Stomach (tissue), 9 donors: Measurements from ENCODE around the gene PPP4R2. TPM values are rescaled to one million over a fixed set of nuclear protein-coding genes. Genes with fewer than 3 reads are reported as not detected.

Experiments used
- DNase-seq, 2 donors: peaks; one replicate each; pipeline versions ENCODE4 v3.0.0 to v3.0.0-alpha.2; 2013 to 2019
- H3K27ac ChIP-seq, 5 donors: fragments of 200-600 bp in 4 of 5; sonication (generic) in 4 of 5; one replicate each; pipeline ENCODE4 v1.5.1; 2013 to 2019; ENCODE audit warnings: mild to moderate bottlenecking in 1 of 5, moderate library complexity in 1 of 5
- H3K27me3 ChIP-seq, 3 donors: fragments of 200-600 bp; sonication (generic); one replicate each; pipeline ENCODE4 v1.5.1; 2017 to 2019; ENCODE audit warnings: mixed run types in 1 of 3
- H3K36me3 ChIP-seq, 4 donors: fragments of 200-600 bp; sonication (generic); 1 replicate in 3 of 4; 2 replicates in 1 of 4; pipeline ENCODE4 v1.5.1; 2016 to 2019
- H3K4me1 ChIP-seq, 4 donors: fragments of 200-600 bp; sonication (generic); one replicate each; pipeline ENCODE4 v1.5.1; 2016 to 2019
- H3K4me3 ChIP-seq, 4 donors: fragments of 200-600 bp; sonication (generic) in 3 of 4; one replicate each; pipeline ENCODE4 v1.5.1; 2016 to 2019; ENCODE audit warnings: mild to moderate bottlenecking in 1 of 4
- H3K9me3 ChIP-seq, 4 donors: fragments of 200-600 bp; sonication (generic); one replicate each; pipeline ENCODE4 v1.5.1; 2016 to 2019
- CTCF ChIP-seq, 7 experiments: fragments of 450-650 bp in 4 of 7; fragments of 200-600 bp in 3 of 7; sonication (generic) in 3 of 7; IDR thresholded peaks; one replicate each; pipeline ENCODE4 v1.5.1; 2016 to 2019; ENCODE audit warnings: antibody characterized with exemption in 7 of 7, control low read depth in 2 of 7, mild to moderate bottlenecking in 1 of 7
- EP300 ChIP-seq: sonication (generic); formaldehyde crosslinking; IDR thresholded peaks from one replicate; pipeline ENCODE4 v1.6.1; 2017; ENCODE audit warnings: antibody characterized with exemption
- POLR2A ChIP-seq, 4 donors: fragments of 450-650 bp; IDR thresholded peaks; one replicate each; pipeline ENCODE4 v1.6.1; 2016; ENCODE audit warnings: antibody characterized with exemption in 4 of 4, control low read depth in 2 of 4, mild to moderate bottlenecking in 1 of 4, moderate library complexity in 1 of 4
- POLR2AphosphoS5 ChIP-seq, 3 donors: sonication (generic); formaldehyde crosslinking; IDR thresholded peaks; one replicate each; pipeline ENCODE4 v1.6.1; 2016; ENCODE audit warnings: antibody characterized with exemption in 3 of 3
- WGBS, 5 donors: extraction: QIAGEN DNeasy Blood & Tissue Kit in 3 of 5; methylation state at CpG; one replicate each; pipeline versions ENCODE4 v1.1.5 to v1.1.7; 2013 to 2018; 5-methylcytosine and 5-hydroxymethylcytosine counted together
- intact Hi-C: fragments of 100-400 bp; cut with DNase I; formaldehyde crosslinking; loops from one replicate; pipeline ENCODE4 v1.15.1; 2023; ENCODE audit warnings: low total_unique reads
- polyA plus RNA-seq, 3 donors: library from polyadenylated mRNA; stranded (reverse); fragments of 200-250 nt; gene quantifications; one replicate each; pipeline ENCODE4 v1.2.3, GENCODE V29; 2013
- total RNA-seq, 5 donors: library from RNA; depleted of rRNA; stranded (reverse); fragments of >200 nt; gene quantifications; one replicate each; pipeline versions ENCODE4 v1.1.0 to v1.2.3, GENCODE V29; 2014 to 2016
- donor health status: healthy with polysubstance abuse.
- donor health status: Bipolar disorder and iron deficiency.
- donor health status: healthy.

Gene PPP4R2
- total and polyA plus RNA-seq, 8 donors: 10.7 to 100 (median 21.8) TPM

GRCh38 chr3:73101881-73102280, 105.3 kb downstream of the PPP4R2 start:
- TF ChIP-seq CTCF (IDR thresholded peaks at IDR 0.05) (no peak), EP300 (no peak), POLR2AphosphoS5 (IDR thresholded peaks at IDR 0.05) (no peak), POLR2A (IDR thresholded peaks at IDR 0.05) (no peak)
- 36 to 65% (median 43%) methylated on average over 2 of the region's 2 CpGs for WGBS, 5 donors
- H3K27ac ChIP-seq: no peak overlapping the region
- no peaks in the 10 kb centered on the region for H3K9me3 ChIP-seq
- H3K36me3 ChIP-seq: no peaks in the 10 kb centered on the region
- peaks cover 0 to 8% (median 2%) of the 10 kb centered on the region in 4 donors for H3K4me1 ChIP-seq
- DNase-seq: no peak
- no peak overlapping the region for H3K4me3 ChIP-seq
- intact Hi-C loops: loop anchor here (5.0 to 10.0 kb wide), 2 partner anchors 333 to 395 kb away; no protein-coding TSS in a partner anchor
- no peaks in the 10 kb centered on the region for H3K27me3 ChIP-seq

GRCh38 chr3:73107215-73107614, 110.6 kb downstream of the PPP4R2 start:
- Histone ChIP-seq H3K4me1 (peaks cover 0 to 10% (median 0%) of the 10 kb centered on the region in 4 donors), H3K4me3 (no peak overlapping the region), H3K27ac (no peak overlapping the region), H3K9me3 (no peaks in the 10 kb centered on the region), H3K36me3 (no peaks in the 10 kb centered on the region), H3K27me3 (no peaks in the 10 kb centered on the region)
- no peak for DNase-seq
- WGBS, 5 donors: 57 to 83% (median 78%) methylated on average over 3 of the region's 3 CpGs
- TF ChIP-seq EP300: no peak
- no peak for TF ChIP-seq POLR2A (IDR thresholded peaks at IDR 0.05)
- no peak for TF ChIP-seq POLR2AphosphoS5 (IDR thresholded peaks at IDR 0.05)
- no peak for TF ChIP-seq CTCF (IDR thresholded peaks at IDR 0.05)
- intact Hi-C loops: loop anchor here (10.0 kb wide), 1 partner anchor 328 kb away; no protein-coding TSS in a partner anchor

GRCh38 chr3:73107676-73108187, 111.1 kb downstream of the PPP4R2 start:
- no peaks in the 10 kb centered on the region for H3K27me3 ChIP-seq
- no peak for DNase-seq
- 64 to 80% (median 76%) methylated on average over 5 of the region's 5 CpGs for WGBS, 5 donors
- no peaks in the 10 kb centered on the region for H3K36me3 ChIP-seq
- H3K4me1 ChIP-seq: peaks cover 0 to 10% (median 0%) of the 10 kb centered on the region in 4 donors
- no peak overlapping the region for H3K27ac ChIP-seq
- no peak overlapping the region for H3K4me3 ChIP-seq
- no peaks in the 10 kb centered on the region for H3K9me3 ChIP-seq
- intact Hi-C loops: loop anchor here (10.0 kb wide), 1 partner anchor 327 kb away; no protein-coding TSS in a partner anchor
- TF ChIP-seq CTCF (IDR thresholded peaks at IDR 0.05): no peak
- TF ChIP-seq POLR2A (IDR thresholded peaks at IDR 0.05): no peak
- TF ChIP-seq EP300: no peak
- TF ChIP-seq POLR2AphosphoS5 (IDR thresholded peaks at IDR 0.05): no peak

- WGBS, 5 donors: 82 to 91% (median 90%) methylated on average over 3 of the region's 3 CpGs
- no peak for TF ChIP-seq EP300
- TF ChIP-seq POLR2AphosphoS5 (IDR thresholded peaks at IDR 0.05): no peak
- TF ChIP-seq CTCF (IDR thresholded peaks at IDR 0.05): no peak
- no peak for TF ChIP-seq POLR2A (IDR thresholded peaks at IDR 0.05)
- intact Hi-C loops: loop anchor here (10.0 kb wide), 1 partner anchor 326 kb away; no protein-coding TSS in a partner anchor
- Histone ChIP-seq H3K36me3 (no peaks in the 10 kb centered on the region), H3K4me3 (no peak overlapping the region), H3K27me3 (no peaks in the 10 kb centered on the region), H3K4me1 (peaks cover 0 to 10% (median 0%) of the 10 kb centered on the region in 4 donors), H3K9me3 (no peaks in the 10 kb centered on the region), H3K27ac (no peak overlapping the region)
- DNase-seq: no peak
These were observed 112.1 kb downstream of the PPP4R2 start for GRCh38 chr3:73108750-73109149.
